Measurements from ENCODE around the gene PHOSPHO2.
"Not testable (repeated sequence)": the region's sequence is repeated elsewhere in the genome, so short reads cannot be mapped to it uniquely, and the experiment has no call there.

DNA sequence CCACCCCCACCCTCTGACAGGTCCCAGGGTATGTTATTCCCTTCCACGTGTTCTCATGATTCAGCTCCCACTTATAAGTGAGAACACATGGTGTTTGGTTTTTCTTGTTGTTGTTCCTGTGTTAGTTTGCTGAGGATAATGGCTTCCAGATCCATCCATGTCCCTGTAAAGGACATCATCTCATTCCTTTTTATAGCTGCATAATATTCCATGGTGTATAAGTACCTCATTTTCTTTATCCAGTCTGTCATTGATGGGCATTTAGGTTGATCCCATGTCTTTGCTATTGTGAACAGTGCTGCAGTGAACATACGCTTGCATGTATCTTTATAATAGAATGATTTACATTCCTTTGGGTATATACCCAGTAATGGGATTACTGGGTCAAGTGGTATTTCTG, 4.9 kb downstream of the PHOSPHO2 start:
- TF ChIP-seq, protein P1, sequence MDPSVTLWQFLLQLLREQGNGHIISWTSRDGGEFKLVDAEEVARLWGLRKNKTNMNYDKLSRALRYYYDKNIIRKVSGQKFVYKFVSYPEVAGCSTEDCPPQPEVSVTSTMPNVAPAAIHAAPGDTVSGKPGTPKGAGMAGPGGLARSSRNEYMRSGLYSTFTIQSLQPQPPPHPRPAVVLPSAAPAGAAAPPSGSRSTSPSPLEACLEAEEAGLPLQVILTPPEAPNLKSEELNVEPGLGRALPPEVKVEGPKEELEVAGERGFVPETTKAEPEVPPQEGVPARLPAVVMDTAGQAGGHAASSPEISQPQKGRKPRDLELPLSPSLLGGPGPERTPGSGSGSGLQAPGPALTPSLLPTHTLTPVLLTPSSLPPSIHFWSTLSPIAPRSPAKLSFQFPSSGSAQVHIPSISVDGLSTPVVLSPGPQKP (IDR thresholded peaks at IDR 0.05; ENCODE audit: low read depth, low read length) = not testable (repeated sequence)
- TF ChIP-seq ATF7 (IDR thresholded peaks at IDR 0.05; ENCODE audit: low read depth); POLR2AphosphoS5 (IDR thresholded peaks at IDR 0.05; ENCODE audit: low read length); TAF1 (IDR thresholded peaks at IDR 0.05; ENCODE audit: borderline replicate concordance, low read depth, low read length); POLR2AphosphoS2 (IDR thresholded peaks at IDR 0.05; ENCODE audit: low read depth, low read length); ZZZ3 (IDR thresholded peaks at IDR 0.05; ENCODE audit: control insufficient read depth, insufficient read length, low read depth); SIN3A (IDR thresholded peaks at IDR 0.05; ENCODE audit: low read depth, low read length); ZSCAN29 (IDR thresholded peaks at IDR 0.05); ATF3 (IDR thresholded peaks at IDR 0.05; ENCODE audit: borderline replicate concordance, extremely low read depth, low read depth, low read length); MYC (IDR thresholded peaks at IDR 0.05; ENCODE audit: insufficient read depth, insufficient read length, insufficient replicate concordance, low read length, severe bottlenecking); GABPA (IDR thresholded peaks at IDR 0.05; ENCODE audit: low read depth); EZH2 (IDR thresholded peaks at IDR 0.05; ENCODE audit: borderline replicate concordance, control insufficient read depth, low read depth, low read length): not testable (repeated sequence)
